ENCODE results near the gene GPR179. TPM values are rescaled to one million over a fixed set of nuclear protein-coding genes. Genes with fewer than 3 reads are reported as not detected.
"Not testable (repeated sequence)": the region's sequence is repeated elsewhere in the genome, so short reads cannot be mapped to it uniquely, and the experiment has no call there.

GPR179 gene
- total RNA-seq, 1 donor from 2014 or later: 0.07 TPM

DNA sequence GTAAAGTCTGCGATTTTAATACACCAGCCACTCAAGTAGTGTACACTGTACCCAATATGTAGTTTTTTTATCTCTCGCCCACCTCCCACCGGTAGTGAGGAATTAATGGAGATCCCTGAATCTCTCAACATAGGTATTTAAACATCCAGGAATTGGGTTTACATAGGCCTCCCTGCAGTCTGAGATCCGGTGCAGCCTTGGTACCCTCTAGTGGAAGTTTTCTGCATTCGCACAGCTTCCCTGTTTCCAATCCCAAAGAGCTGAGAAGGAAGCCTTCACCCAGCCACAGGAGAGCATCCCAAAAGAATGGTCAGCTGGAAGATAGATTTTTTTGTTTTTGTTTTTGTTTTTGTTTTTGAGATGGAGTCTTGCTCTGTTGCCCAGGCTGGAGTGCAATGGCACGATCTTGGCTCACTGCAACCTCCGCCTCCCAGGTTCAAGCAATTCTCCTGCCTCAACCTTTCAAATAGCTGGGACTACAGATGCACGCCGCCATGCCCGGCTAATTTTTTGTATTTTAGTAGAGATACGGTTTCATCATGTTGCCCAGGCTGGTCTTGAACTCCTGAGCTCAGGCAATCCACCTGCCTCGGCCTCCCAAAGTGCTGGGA, 55.4 kb downstream of the GPR179 start:
- H3K27me3 Mint-ChIP-seq; H3K4me1 Mint-ChIP-seq; ATAC-seq (ENCODE audit: low read depth); H3K9me3 Mint-ChIP-seq; intact Hi-C loops (cut with micrococcal nuclease); H3K4me3 Mint-ChIP-seq; H3K27ac Mint-ChIP-seq; DNase-seq; H3K36me3 Mint-ChIP-seq (ENCODE audit: low read depth): not testable (repeated sequence)
- CTCF ChIA-PET: interaction anchor here (0.7 kb wide), 1 partner anchor 99 kb away, joined by 3 read pairs; no protein-coding TSS in a partner anchor
- POLR2A ChIA-PET: interaction anchor here (0.6 kb wide), 1 partner anchor 1128 kb away, joined by 5 read pairs; no protein-coding TSS in a partner anchor

DNA sequence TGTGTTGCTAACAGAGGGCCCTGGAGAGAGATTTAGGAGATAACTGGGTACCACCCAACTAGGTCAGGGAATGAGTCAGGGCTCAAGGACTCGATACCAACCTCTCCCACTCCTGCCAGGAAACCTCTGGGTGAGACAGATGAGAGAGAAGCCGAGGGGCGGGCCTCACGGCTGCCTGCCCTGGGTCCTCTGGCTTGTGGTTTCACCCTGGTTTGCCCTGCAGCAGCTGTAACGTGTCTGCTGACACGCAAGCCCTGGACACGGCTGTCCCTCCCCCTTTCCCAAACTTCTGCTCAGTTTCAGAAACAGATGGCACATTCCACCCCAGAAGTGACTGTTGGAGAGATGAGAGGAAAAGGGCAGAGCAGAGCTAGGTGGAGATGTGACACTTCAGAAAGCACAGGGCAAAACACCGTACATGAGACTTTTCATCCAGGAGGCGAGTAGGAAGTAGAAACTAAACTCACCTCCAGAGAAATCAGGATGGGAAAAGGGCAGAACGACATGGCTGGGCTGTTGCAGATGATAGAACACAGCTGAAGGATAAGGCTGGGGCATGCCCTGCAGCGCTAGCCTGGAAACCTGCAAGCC, 57.2 kb downstream of the GPR179 start:
- H3K27me3 Mint-ChIP-seq; H3K27ac Mint-ChIP-seq; H3K4me3 Mint-ChIP-seq; POLR2A ChIA-PET; CTCF ChIA-PET; intact Hi-C loops (cut with micrococcal nuclease); H3K4me1 Mint-ChIP-seq; H3K9me3 Mint-ChIP-seq; H3K36me3 Mint-ChIP-seq (ENCODE audit: low read depth): not testable (repeated sequence)
- ATAC-seq (ENCODE audit: low read depth): peak; percentile 61
- DNase-seq: peak; percentile 16

DNA sequence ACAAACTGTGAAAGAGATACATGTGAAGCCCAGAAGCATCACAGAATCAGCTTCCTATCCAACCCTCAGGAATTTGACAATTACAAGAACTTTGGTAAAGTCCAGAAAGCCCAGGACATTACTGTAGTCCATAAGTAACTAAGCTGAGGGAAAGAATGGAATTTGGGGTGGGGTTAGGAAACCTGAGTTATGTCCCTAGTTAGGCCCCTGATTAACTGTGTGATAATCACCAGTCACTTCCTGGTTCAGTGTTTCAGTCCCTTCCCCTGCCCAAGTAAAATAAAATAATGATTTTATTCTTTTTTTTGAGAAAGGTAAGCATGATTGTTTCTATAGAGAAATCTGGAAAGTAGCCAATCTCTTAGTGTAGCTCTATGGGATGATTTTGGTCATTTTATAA, 57.8 kb downstream of the GPR179 start:
- ATAC-seq (ENCODE audit: low read depth); DNase-seq; POLR2A ChIA-PET; H3K27ac Mint-ChIP-seq; CTCF ChIA-PET; H3K36me3 Mint-ChIP-seq (ENCODE audit: low read depth); H3K4me3 Mint-ChIP-seq; H3K4me1 Mint-ChIP-seq; H3K27me3 Mint-ChIP-seq; intact Hi-C loops (cut with micrococcal nuclease); H3K9me3 Mint-ChIP-seq: not testable (repeated sequence)

Other genes starting within 250 kb of the GPR179 start
- 1.3 and 1.6 TPM in 2 replicates for gene TBC1D3E, start 216.0 kb downstream of the GPR179 start, total RNA-seq
- 1.8 and 4.2 TPM in 2 replicates for gene TBC1D3, start 151.4 kb downstream of the GPR179 start, total RNA-seq
- 33.6 and 33.9 TPM in 2 replicates for gene MRPL45, start 46.8 kb downstream of the GPR179 start, total RNA-seq
- gene SOCS7, start 7.9 kb upstream of the GPR179 start, total RNA-seq: 12.8 and 14.0 TPM in 2 replicates
- 0.51 and 1.3 TPM in 2 replicates for gene ARHGAP23, start 84.5 kb upstream of the GPR179 start, total RNA-seq

Data from activated B cell treated with CpG ODN at 0.5 μM for 24 hours (primary cell).